ENCODE data around the gene FAM89B.
"Not testable (repeated sequence)": the region's sequence is repeated elsewhere in the genome, so short reads cannot be mapped to it uniquely, and the experiment has no call there.

GRCh38 chr11:65522718-65523630, 49.4 kb upstream of the FAM89B start:
- TF ChIP-seq EZH2 (IDR thresholded peaks at IDR 0.05; ENCODE audit: borderline replicate concordance, insufficient read depth, low read length, poor library complexity, severe bottlenecking); CTCF (IDR thresholded peaks at IDR 0.05; ENCODE audit: poor library complexity, severe bottlenecking); POLR2AphosphoS5 (IDR thresholded peaks at IDR 0.05); MXI1 (conservative IDR thresholded peaks at IDR 0.05; ENCODE audit: poor library complexity, severe bottlenecking); SMC3 (conservative IDR thresholded peaks at IDR 0.05; ENCODE audit: poor library complexity); TAF1 (IDR thresholded peaks at IDR 0.05; ENCODE audit: low read depth); REST (IDR thresholded peaks at IDR 0.05; ENCODE audit: borderline replicate concordance); RAD21 (conservative IDR thresholded peaks at IDR 0.05): not testable (repeated sequence)

Data from neural cell (in vitro differentiated cells).